HG03571 (cell line): ENCODE measurements around the gene TADA2A.
A peak's percentile ranks its signal among the peaks of the same experiment; 100 is the strongest.

Source experiments
- ATAC-seq: cut with Tn5 transposase; IDR thresholded peaks from one replicate; pipeline ENCODE4 v1.9.1; 2021; ENCODE audit not compliant: unreplicated experiment

TADA2A gene

GRCh38 chr17:37458805-37459204 lies 52.1 kb downstream of the TADA2A start:
- no peak for ATAC-seq

- no peak for ATAC-seq
Measured at GRCh38 chr17:37461668-37462067, 55.0 kb downstream of the TADA2A start.

GRCh38 chr17:37462492-37462891 lies 55.8 kb downstream of the TADA2A start:
- ATAC-seq = no peak

- no peak for ATAC-seq
Measured at GRCh38 chr17:37463039-37463438, 56.4 kb downstream of the TADA2A start.

GRCh38 chr17:37465069-37465616 lies 58.5 kb downstream of the TADA2A start:
- ATAC-seq = no peak

- no peak for ATAC-seq
Measured at GRCh38 chr17:37466471-37466870, 59.8 kb downstream of the TADA2A start.

DNA sequence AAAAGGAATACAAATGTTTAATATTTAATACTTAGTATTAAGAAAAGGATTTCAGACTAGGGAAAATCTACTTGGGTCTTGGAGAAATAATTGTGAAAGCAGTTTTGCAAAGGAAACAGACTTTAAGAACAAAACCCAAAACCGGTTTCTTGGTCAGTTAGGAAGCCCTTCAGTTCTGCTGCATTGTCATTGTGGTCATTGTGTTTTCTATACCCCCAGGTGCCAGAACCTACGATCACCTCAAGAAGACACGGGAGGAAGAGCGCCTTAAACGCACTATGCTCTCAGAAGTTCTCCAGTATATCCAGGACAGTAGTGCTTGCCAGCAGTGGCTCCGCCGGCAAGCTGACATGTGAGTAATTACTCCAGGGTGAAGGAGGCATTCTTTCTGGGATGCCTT lies 63.5 kb downstream of the TADA2A start:
- no peak for ATAC-seq

DNA sequence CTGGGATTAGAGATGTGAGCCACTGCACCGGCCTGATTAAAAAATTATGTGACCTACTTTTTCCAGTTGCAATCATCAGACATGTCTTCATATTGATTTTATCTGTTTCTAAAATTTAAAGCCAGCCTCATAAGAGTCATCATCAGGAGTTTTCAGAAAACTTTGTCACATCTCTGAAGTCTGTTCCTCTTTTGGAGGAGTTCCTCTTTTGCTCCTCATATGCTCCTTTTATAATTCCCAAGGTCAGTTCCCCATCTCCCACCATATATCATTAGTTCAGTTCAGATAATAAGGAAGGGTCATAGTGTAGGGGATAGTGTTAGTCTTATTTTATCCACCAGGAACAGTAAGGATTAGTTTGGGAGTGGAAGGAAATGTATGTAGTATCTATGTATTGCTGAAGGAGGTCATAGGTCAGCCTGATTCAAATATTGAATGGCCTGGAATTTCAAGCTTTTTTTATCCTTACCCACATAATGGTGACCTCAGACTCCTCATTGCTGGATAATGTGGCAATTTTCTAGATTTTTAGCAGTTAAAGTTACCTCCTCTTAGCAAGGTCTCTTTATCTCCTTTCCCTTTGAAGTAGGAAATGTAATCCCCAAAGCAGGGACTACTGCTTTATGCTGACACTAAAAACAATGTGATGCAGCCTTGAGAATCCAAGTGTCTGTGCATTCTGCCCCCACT lies 69.2 kb downstream of the TADA2A start:
- ATAC-seq = no peak

GRCh38 chr17:37476431-37477120 lies 69.9 kb downstream of the TADA2A start:
- no peak for ATAC-seq

DNA sequence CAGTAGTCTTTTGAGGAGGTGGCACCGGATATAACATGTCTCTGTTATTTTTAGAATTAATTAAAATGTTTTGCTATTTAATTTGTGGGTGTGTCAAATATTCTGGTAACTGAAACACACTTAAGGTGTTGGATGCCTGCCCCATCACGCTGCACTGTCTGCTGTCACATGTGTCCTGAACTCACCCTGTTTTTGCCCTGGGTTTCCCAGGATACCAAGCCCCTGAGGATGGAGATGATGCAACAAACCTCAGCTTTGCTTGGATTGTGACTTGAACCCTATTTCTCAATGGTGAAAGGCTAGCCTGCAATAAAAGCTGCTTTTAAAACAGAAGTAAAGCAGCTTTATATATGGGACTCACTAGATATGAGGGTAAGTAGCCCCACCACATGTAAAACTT lies 71.5 kb downstream of the TADA2A start:
- no peak for ATAC-seq

DNA sequence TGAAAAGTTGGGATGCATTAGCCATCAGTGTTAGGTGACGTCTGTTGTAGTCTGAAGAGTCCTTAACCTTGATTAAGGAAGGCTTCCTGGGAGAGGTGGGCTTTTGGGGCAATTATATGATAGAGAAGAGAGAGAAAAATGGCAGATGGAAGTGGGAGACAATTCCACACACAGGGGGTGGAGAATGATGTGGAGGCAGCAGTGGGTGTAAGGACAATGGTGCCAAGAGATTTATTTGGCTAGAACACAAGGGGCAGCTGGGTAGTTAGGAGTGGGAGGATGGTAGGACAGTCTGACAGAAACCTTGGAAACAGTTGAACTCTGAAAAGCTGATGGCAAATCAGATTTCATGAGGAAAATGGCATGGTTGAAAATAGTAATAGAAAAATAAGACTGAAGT lies 72.3 kb downstream of the TADA2A start:
- no peak for ATAC-seq

- no peak for ATAC-seq
Measured at GRCh38 chr17:37480427-37480826, 73.7 kb downstream of the TADA2A start.

- no peak for ATAC-seq
Measured at GRCh38 chr17:37481001-37481665, 74.4 kb downstream of the TADA2A start.

- no peak for ATAC-seq
Measured at GRCh38 chr17:37483311-37484039, 76.8 kb downstream of the TADA2A start.

GRCh38 chr17:37485938-37486570 lies 79.4 kb downstream of the TADA2A start:
- no peak for ATAC-seq

GRCh38 chr17:37488009-37488604 lies 81.4 kb downstream of the TADA2A start:
- ATAC-seq = no peak

- no peak for ATAC-seq
Measured at GRCh38 chr17:37488607-37489196, 82.0 kb downstream of the TADA2A start.

- peak; percentile 61 for ATAC-seq
Measured at GRCh38 chr17:37489197-37490001, 82.7 kb downstream of the TADA2A start, which contains the start of gene DUSP14. TSS of gene DUSP14 (plus strand) at chr17:37489891. CDS start at chr17:37512273, 22,382 bp downstream.

- peak; percentile 38 for ATAC-seq
Measured at GRCh38 chr17:37490022-37490587, 83.4 kb downstream of the TADA2A start.
